SK-N-SH (cell line): ENCODE results near the gene MLXIP. TPM values are rescaled to one million over a fixed set of nuclear protein-coding genes. Genes with fewer than 3 reads are reported as not detected.

Source experiments
- CTCF ChIA-PET: fragments of 300-600, 350-600 bp; formaldehyde crosslinking; extraction: SDS; loops from one replicate; lab custom pipeline; 2021; lab: Yijun Ruan, JAX
- POLR2A ChIA-PET: fragments of 350-600 bp; sonication (Branson Sonifier 250); formaldehyde crosslinking; extraction: SDS; loops from one replicate; lab custom pipeline; 2020; ENCODE audit warnings: antibody characterized with exemption, inconsistent platforms; lab: Yijun Ruan, JAX
- DNase-seq: peaks from one replicate; pipeline ENCODE4 v3.0.0; 2012
- H2AFZ ChIP-seq: fragments of 200-600 bp; sonication (generic); 2 replicates; pipeline ENCODE4 v1.8.1; 2016; ENCODE audit warnings: antibody characterized with exemption, mild to moderate bottlenecking, low read depth
- H3F3A ChIP-seq: fragments of 200-600 bp; sonication (generic); replicated peaks from 2 replicates; pipeline ENCODE3; 2016; ENCODE audit warnings: antibody characterized with exemption, mild to moderate bottlenecking; ENCODE audit not compliant: insufficient read depth
- H3K27ac ChIP-seq, 2 experiments: fragments of 200-500 bp in 1 of 2; fragments of 200-600 bp in 1 of 2; sonication (Bioruptor generic) in 1 of 2; sonication (generic), shearing (Covaris generic) in 1 of 2; 2 replicates each; pipeline versions ENCODE4 v1.5.1 to v1.6.1; 2014 to 2016; ENCODE audit warnings: low read depth in 2 of 2, inconsistent platforms in 1 of 2, low read length in 1 of 2, mild to moderate bottlenecking in 1 of 2, mixed read lengths in 1 of 2
- H3K27me3 ChIP-seq: fragments of 200-600 bp; sonication (generic), shearing (Covaris generic); 2 replicates; pipeline ENCODE4 v1.6.1; 2016; ENCODE audit warnings: mixed run types; ENCODE audit not compliant: insufficient read depth
- H3K36me3 ChIP-seq, 2 experiments: fragments of 200-500 bp in 1 of 2; fragments of 200-600 bp in 1 of 2; sonication (Bioruptor generic) in 1 of 2; sonication (generic) in 1 of 2; replicated peaks in 1 of 2; 2 replicates each; pipeline versions ENCODE3 to v1.5.1; 2014 to 2016; ENCODE audit warnings: low read length in 1 of 2, mild to moderate bottlenecking in 1 of 2; ENCODE audit not compliant: insufficient read depth in 2 of 2, control insufficient read depth in 1 of 2
- H3K4me1 ChIP-seq, 2 experiments: fragments of 200-500 bp in 1 of 2; fragments of 200-600 bp in 1 of 2; sonication (Bioruptor generic) in 1 of 2; sonication (generic), shearing (Covaris generic) in 1 of 2; 2 replicates each; pipeline versions ENCODE4 v1.5.1 to v1.6.1; 2014 to 2016; ENCODE audit warnings: low read depth in 1 of 2, low read length in 1 of 2, mixed run types in 1 of 2; ENCODE audit not compliant: insufficient read depth in 2 of 2, control insufficient read depth in 1 of 2
- H3K4me2 ChIP-seq: fragments of 200-600 bp; sonication (generic), shearing (Covaris generic); 2 replicates; pipeline ENCODE4 v1.6.1; 2017; ENCODE audit warnings: mixed run types
- H3K4me3 ChIP-seq, 2 experiments: fragments of 200-500 bp in 1 of 2; fragments of 200-600 bp in 1 of 2; sonication (Bioruptor generic) in 1 of 2; sonication (generic), shearing (Covaris generic) in 1 of 2; 2 replicates each; pipeline versions ENCODE4 v1.5.1 to v1.8.1; 2014 to 2016; ENCODE audit warnings: low read depth in 2 of 2, inconsistent platforms in 1 of 2, low read length in 1 of 2, mild to moderate bottlenecking in 1 of 2, mixed read lengths in 1 of 2, moderate library complexity in 1 of 2
- H3K79me2 ChIP-seq: fragments of 200-600 bp; sonication (generic); 2 replicates; pipeline ENCODE4 v1.8.1; 2017; ENCODE audit warnings: mild to moderate bottlenecking; ENCODE audit not compliant: insufficient read depth
- H3K9ac ChIP-seq: fragments of 200-600 bp; sonication (generic); 2 replicates; pipeline ENCODE4 v1.6.1; 2017; ENCODE audit warnings: mixed run types
- H3K9me2 ChIP-seq: fragments of 200-600 bp; sonication (generic); 2 replicates; pipeline ENCODE4 v1.6.1; 2017; ENCODE audit warnings: mixed run types
- H3K9me3 ChIP-seq: fragments of 200-600 bp; sonication (generic); 2 replicates; pipeline ENCODE4 v1.6.1; 2017; ENCODE audit warnings: mixed run types, mild to moderate bottlenecking, moderate library complexity
- H4K20me1 ChIP-seq: fragments of 200-600 bp; sonication (generic); 2 replicates; pipeline ENCODE4 v1.6.1; 2017; ENCODE audit warnings: mild to moderate bottlenecking, mixed run types; ENCODE audit not compliant: insufficient read depth
- EP300 ChIP-seq, 2 experiments: IDR thresholded peaks; 2 replicates each; pipeline versions ENCODE4 v1.4.0 to v1.6.1; 2012; ENCODE audit warnings: borderline replicate concordance in 1 of 2, low read depth in 1 of 2, low read length in 1 of 2
- GABPA ChIP-seq: IDR thresholded peaks from 2 replicates; pipeline ENCODE4 v1.4.0; 2012; ENCODE audit warnings: low read depth, mild to moderate bottlenecking
- JUND ChIP-seq: IDR thresholded peaks from 2 replicates; pipeline ENCODE4 v1.4.0; 2012
- MXI1 ChIP-seq: IDR thresholded peaks from 2 replicates; pipeline ENCODE4 v1.6.1; 2012; ENCODE audit warnings: mild to moderate bottlenecking, low read depth, low read length, improper control_type of control experiment
- NRF1 ChIP-seq: IDR thresholded peaks from 2 replicates; pipeline ENCODE4 v1.6.1; 2012; ENCODE audit warnings: low read depth, mild to moderate bottlenecking, low read length
- RAD21 ChIP-seq: IDR thresholded peaks from 2 replicates; pipeline ENCODE4 v1.6.1; 2012; ENCODE audit warnings: mild to moderate bottlenecking, low read length
- SIN3A ChIP-seq: IDR thresholded peaks from 2 replicates; pipeline ENCODE4 v1.6.1; 2012; ENCODE audit warnings: low read depth, mild to moderate bottlenecking, low read length, moderate library complexity, borderline replicate concordance
- TAF1 ChIP-seq: IDR thresholded peaks from 2 replicates; pipeline ENCODE4 v1.6.1; 2012; ENCODE audit warnings: low read depth, mild to moderate bottlenecking, low read length, moderate library complexity, borderline replicate concordance
- TCF12 ChIP-seq: IDR thresholded peaks from 2 replicates; pipeline ENCODE4 v1.4.0; 2012
- WGBS: methylation state at CpG from one replicate; pipeline ENCODE4 v1.1.6; 2017; ENCODE audit warnings: low lambda C conversion rate; 5-methylcytosine and 5-hydroxymethylcytosine counted together
- polyA plus RNA-seq, 3 experiments: library from polyadenylated mRNA; depleted of rRNA; stranded (reverse); fragments of >200 nt; gene quantifications; 2 replicates each; pipeline ENCODE4 v1.2.3, GENCODE V29; 2012
- TF ChIP-seq, protein P1 (sequence below): fragments of 150-350 bp; IDR thresholded peaks from 2 replicates; pipeline ENCODE4 v1.6.1; 2017; ENCODE audit warnings: antibody characterized with exemption, low read length, low read depth, borderline replicate concordance
- TF ChIP-seq, protein P2 (sequence below): IDR thresholded peaks from 2 replicates; pipeline ENCODE4 v1.4.0; 2012; ENCODE audit warnings: low read depth
- TF ChIP-seq, protein P3 (sequence below): fragments of 200-600 bp; sonication (generic); IDR thresholded peaks from 2 replicates; pipeline ENCODE4 v1.6.1; 2017; ENCODE audit warnings: antibody characterized with exemption, mild to moderate bottlenecking, moderate library complexity
- TF ChIP-seq, protein P4 (sequence below): fragments of 150-350 bp; IDR thresholded peaks from 2 replicates; pipeline ENCODE4 v1.6.1; 2016; ENCODE audit warnings: mild to moderate bottlenecking, low read depth, low read length

Gene MLXIP
- polyA plus RNA-seq, 1 of the 3 experiments (the other 2 are of a cell fraction), result 11.0 TPM

DNA sequence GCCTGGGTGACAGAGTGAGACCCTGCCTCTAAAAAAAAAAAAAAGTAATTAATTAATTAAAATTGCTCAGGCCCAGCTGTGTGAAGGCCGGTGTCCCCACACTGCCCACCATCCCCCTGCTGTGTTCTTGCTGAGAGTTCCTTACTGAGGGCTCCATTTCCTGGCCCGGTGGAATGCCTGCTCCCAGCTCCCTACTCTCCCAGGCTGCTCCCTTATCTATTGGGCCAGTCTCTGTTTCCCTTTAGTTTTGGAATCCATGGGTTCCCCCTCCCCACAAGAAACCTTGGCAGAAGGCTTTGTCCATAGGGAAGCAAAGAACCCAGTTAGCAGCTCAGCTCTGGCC, 19.0 kb downstream of the MLXIP start:
- Histone ChIP-seq H3K4me2 (peak overlapping the region; percentile 34; the same call in 1 of the 2 replicates), H3K79me2 (peaks cover 95% of the 10 kb centered on the region), H3K27ac (peak overlapping the region; percentile 36 to 54), H2AFZ (no peak overlapping the region), H3K4me1 (peaks cover 25 to 39% of the 10 kb centered on the region in 2 experiments), H3F3A (peaks cover 27% of the 10 kb centered on the region), H3K27me3 (no peaks in the 10 kb centered on the region), H3K9me2 (no peaks in the 10 kb centered on the region), H3K9ac (no peak overlapping the region), H3K9me3 (no peaks in the 10 kb centered on the region)
- POLR2A ChIA-PET, result interaction anchor here (0.5 to 2.2 kb wide), 3 partner anchors 16 to 114 kb away, joined by 3 to 8 read pairs (median 4); partner anchors contain the start of gene MLXIP
- WGBS, result 64% methylated on average over 2 of the region's 2 CpGs
- TF ChIP-seq, protein P1, sequence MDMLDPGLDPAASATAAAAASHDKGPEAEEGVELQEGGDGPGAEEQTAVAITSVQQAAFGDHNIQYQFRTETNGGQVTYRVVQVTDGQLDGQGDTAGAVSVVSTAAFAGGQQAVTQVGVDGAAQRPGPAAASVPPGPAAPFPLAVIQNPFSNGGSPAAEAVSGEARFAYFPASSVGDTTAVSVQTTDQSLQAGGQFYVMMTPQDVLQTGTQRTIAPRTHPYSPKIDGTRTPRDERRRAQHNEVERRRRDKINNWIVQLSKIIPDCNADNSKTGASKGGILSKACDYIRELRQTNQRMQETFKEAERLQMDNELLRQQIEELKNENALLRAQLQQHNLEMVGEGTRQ, result no peak
- no peak for TF ChIP-seq TCF12
- no peak for TF ChIP-seq NRF1
- TF ChIP-seq, protein P2, sequence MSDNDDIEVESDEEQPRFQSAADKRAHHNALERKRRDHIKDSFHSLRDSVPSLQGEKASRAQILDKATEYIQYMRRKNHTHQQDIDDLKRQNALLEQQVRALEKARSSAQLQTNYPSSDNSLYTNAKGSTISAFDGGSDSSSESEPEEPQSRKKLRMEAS, result no peak
- TF ChIP-seq GABPA, result no peak
- TF ChIP-seq, protein P3, sequence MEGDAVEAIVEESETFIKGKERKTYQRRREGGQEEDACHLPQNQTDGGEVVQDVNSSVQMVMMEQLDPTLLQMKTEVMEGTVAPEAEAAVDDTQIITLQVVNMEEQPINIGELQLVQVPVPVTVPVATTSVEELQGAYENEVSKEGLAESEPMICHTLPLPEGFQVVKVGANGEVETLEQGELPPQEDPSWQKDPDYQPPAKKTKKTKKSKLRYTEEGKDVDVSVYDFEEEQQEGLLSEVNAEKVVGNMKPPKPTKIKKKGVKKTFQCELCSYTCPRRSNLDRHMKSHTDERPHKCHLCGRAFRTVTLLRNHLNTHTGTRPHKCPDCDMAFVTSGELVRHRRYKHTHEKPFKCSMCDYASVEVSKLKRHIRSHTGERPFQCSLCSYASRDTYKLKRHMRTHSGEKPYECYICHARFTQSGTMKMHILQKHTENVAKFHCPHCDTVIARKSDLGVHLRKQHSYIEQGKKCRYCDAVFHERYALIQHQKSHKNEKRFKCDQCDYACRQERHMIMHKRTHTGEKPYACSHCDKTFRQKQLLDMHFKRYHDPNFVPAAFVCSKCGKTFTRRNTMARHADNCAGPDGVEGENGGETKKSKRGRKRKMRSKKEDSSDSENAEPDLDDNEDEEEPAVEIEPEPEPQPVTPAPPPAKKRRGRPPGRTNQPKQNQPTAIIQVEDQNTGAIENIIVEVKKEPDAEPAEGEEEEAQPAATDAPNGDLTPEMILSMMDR, result no peak
- no peak for TF ChIP-seq RAD21
- TF ChIP-seq, protein P4, sequence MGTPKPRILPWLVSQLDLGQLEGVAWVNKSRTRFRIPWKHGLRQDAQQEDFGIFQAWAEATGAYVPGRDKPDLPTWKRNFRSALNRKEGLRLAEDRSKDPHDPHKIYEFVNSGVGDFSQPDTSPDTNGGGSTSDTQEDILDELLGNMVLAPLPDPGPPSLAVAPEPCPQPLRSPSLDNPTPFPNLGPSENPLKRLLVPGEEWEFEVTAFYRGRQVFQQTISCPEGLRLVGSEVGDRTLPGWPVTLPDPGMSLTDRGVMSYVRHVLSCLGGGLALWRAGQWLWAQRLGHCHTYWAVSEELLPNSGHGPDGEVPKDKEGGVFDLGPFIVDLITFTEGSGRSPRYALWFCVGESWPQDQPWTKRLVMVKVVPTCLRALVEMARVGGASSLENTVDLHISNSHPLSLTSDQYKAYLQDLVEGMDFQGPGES, result no peak
- TF ChIP-seq EP300 (IDR thresholded peaks at IDR 0.05; ENCODE audit: borderline replicate concordance in 1 of 2, low read depth in 1 of 2, low read length in 1 of 2), result no peak
- TF ChIP-seq SIN3A, result no peak
- TF ChIP-seq JUND, result no peak
- no peak for TF ChIP-seq TAF1
- no peak for TF ChIP-seq MXI1
- TF ChIP-seq, all 33 proteins: peak for 0
- Histone ChIP-seq H4K20me1 (peaks cover 57% of the 10 kb centered on the region), H3K4me3 (no peak overlapping the region), H3K36me3 (no peaks in the 10 kb centered on the region)
- peak; percentile 57 for DNase-seq
- CTCF ChIA-PET, result interaction anchor here (1.2 to 3.0 kb wide), 7 partner anchors 11 to 304 kb away, joined by 4 to 20 read pairs (median 7); partner anchors contain the start of gene RHOF
